OCI-LY7 (cell line): ENCODE measurements around the gene CLSTN3. TPM values are rescaled to one million over a fixed set of nuclear protein-coding genes. Genes with fewer than 3 reads are reported as not detected.

Experiments used
- BruUV-seq: library from RNA; stranded (reverse); fragments of 400-500 nt; replicated peaks from 2 replicates; lab custom pipeline; 2021; lab: Mats Ljungman, UMichigan
- CTCF ChIA-PET: fragments of 300-600 bp; sonication (Branson Sonifier 250); formaldehyde crosslinking; loops from one replicate; lab custom pipeline; 2022; ENCODE audit warnings: antibody characterized with exemption; ENCODE audit not compliant: unreplicated experiment; lab: Charles Lee
- POLR2A ChIA-PET: fragments of 300-600 bp; sonication (Branson Sonifier 250); formaldehyde crosslinking; loops from one replicate; lab custom pipeline; 2022; ENCODE audit warnings: antibody characterized with exemption; lab: Charles Lee
- DNase-seq: peaks from one replicate; pipeline ENCODE4 v3.0.0-alpha.2; 2015; ENCODE audit warnings: low spot score
- H2AFZ ChIP-seq: fragments of 200-600 bp; sonication (generic), shearing (Covaris generic); 2 replicates; pipeline ENCODE4 v1.6.1; 2014; ENCODE audit warnings: mild to moderate bottlenecking, antibody characterized with exemption, low read length, moderate library complexity
- H3K27ac ChIP-seq: fragments of 200-600 bp; sonication (generic); 2 replicates; pipeline ENCODE4 v1.5.1; 2014; ENCODE audit warnings: mixed run types, low read depth, mild to moderate bottlenecking, moderate library complexity, low read length, inconsistent platforms; ENCODE audit not compliant: poor library complexity, severe bottlenecking
- H3K36me3 ChIP-seq: fragments of 200-600 bp; sonication (generic); 2 replicates; pipeline ENCODE4 v1.6.1; 2014; ENCODE audit warnings: mild to moderate bottlenecking, antibody characterized with exemption, low read length, moderate library complexity, mixed read lengths; ENCODE audit not compliant: insufficient read depth
- H3K4me1 ChIP-seq: fragments of 200-600 bp; sonication (generic); 2 replicates; pipeline ENCODE4 v1.5.1; 2014; ENCODE audit warnings: mild to moderate bottlenecking, low read length; ENCODE audit not compliant: insufficient read depth, poor library complexity, severe bottlenecking
- H3K4me2 ChIP-seq: fragments of 200-600 bp; sonication (generic); 2 replicates; pipeline ENCODE4 v1.6.1; 2014; ENCODE audit warnings: mild to moderate bottlenecking, low read length
- H3K4me3 ChIP-seq: fragments of 200-600 bp; sonication (generic); 2 replicates; pipeline ENCODE4 v1.5.1; 2014; ENCODE audit warnings: mild to moderate bottlenecking, low read depth, low read length; ENCODE audit not compliant: poor library complexity, severe bottlenecking
- H3K79me2 ChIP-seq: fragments of 200-600 bp; sonication (generic); 2 replicates; pipeline ENCODE4 v1.6.1; 2016; ENCODE audit warnings: low read depth, mild to moderate bottlenecking, low read length, moderate library complexity, mixed read lengths; ENCODE audit not compliant: insufficient read depth
- H3K9me2 ChIP-seq: fragments of 200-600 bp; sonication (generic); 2 replicates; pipeline ENCODE4 v1.6.1; 2016; ENCODE audit warnings: mild to moderate bottlenecking, low read length, mixed read lengths; ENCODE audit not compliant: insufficient read depth
- H3K9me3 ChIP-seq: fragments of 200-600 bp; sonication (generic); 2 replicates; pipeline ENCODE4 v1.6.1; 2014; ENCODE audit warnings: mild to moderate bottlenecking, mixed run types, low read length, mixed read lengths
- H4K20me1 ChIP-seq: fragments of 200-600 bp; sonication (generic); 2 replicates; pipeline ENCODE4 v1.6.1; 2014; ENCODE audit warnings: mild to moderate bottlenecking, antibody characterized with exemption, low read length, moderate library complexity, mixed read lengths; ENCODE audit not compliant: insufficient read depth
- EZH2phosphoT487 ChIP-seq: fragments of 200-600 bp; sonication (generic); IDR thresholded peaks from 2 replicates; pipeline ENCODE4 v1.6.1; 2018; ENCODE audit warnings: low read depth, borderline replicate concordance, mild to moderate bottlenecking, mixed run types, antibody characterized with exemption, low read length, moderate library complexity, mixed read lengths
- intact Hi-C: fragments of 100-400 bp; cut with micrococcal nuclease; formaldehyde crosslinking; loops from one replicate; pipeline ENCODE4 v1.10.0; 2022; ENCODE audit not compliant: unreplicated experiment
- total RNA-seq, 2 experiments: library from RNA; depleted of rRNA in 1 of 2; stranded (reverse); fragments of >200 nt in 1 of 2; shearing (Covaris generic) in 1 of 2; gene quantifications; 2 replicates each; pipeline ENCODE4 v1.2.3, GENCODE V29; 2014 to 2022
- TF ChIP-seq, protein P1 (sequence below): fragments of 200-600 bp; sonication (generic); conservative IDR thresholded peaks from 2 replicates; pipeline ENCODE4 v1.5.1; 2014; ENCODE audit warnings: mild to moderate bottlenecking, antibody characterized with exemption, low read length, moderate library complexity, mixed read lengths

CLSTN3 gene
- total RNA-seq, 2 experiments from 2014 or later: 18.5 to 34.2 TPM

DNA sequence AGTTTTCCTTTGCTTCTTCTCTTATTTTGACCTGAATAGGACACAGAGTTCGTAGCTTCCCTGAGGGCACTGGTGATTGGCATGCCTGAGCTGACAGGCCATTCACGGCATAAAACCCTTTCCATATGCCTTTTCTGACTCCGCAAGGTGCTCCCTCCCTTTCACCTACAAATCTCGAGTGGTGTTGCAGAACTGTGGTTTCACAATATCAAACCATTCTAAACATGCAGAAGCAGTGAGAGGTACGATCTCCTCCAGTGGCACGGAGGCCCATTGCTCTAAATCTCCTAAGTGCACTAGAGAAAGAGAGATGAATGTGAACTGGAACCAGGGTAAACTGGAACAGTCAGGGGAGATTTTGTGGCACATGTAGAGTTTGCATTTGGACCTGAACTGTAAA, 23.9 kb downstream of the CLSTN3 start:
- Histone ChIP-seq H3K36me3 (no peaks in the 10 kb centered on the region), H4K20me1 (no peaks in the 10 kb centered on the region), H3K4me1 (no peaks in the 10 kb centered on the region), H3K4me3 (no peak overlapping the region), H3K9me3 (no peaks in the 10 kb centered on the region), H3K9me2 (no peaks in the 10 kb centered on the region), H3K79me2 (no peaks in the 10 kb centered on the region), H2AFZ (no peak overlapping the region), H3K27ac (no peak overlapping the region), H3K4me2 (no peak overlapping the region)
- ChIA-PET POLR2A (interaction anchor here (0.8 to 1.0 kb wide), 3 partner anchors 13 to 144 kb away, joined by 3 read pairs; no protein-coding TSS in a partner anchor), CTCF (no interaction called here)
- BruUV-seq: no TSS peak
- intact Hi-C loops: no loop called here
- TF ChIP-seq EZH2phosphoT487: no peak
- TF ChIP-seq, protein P1, sequence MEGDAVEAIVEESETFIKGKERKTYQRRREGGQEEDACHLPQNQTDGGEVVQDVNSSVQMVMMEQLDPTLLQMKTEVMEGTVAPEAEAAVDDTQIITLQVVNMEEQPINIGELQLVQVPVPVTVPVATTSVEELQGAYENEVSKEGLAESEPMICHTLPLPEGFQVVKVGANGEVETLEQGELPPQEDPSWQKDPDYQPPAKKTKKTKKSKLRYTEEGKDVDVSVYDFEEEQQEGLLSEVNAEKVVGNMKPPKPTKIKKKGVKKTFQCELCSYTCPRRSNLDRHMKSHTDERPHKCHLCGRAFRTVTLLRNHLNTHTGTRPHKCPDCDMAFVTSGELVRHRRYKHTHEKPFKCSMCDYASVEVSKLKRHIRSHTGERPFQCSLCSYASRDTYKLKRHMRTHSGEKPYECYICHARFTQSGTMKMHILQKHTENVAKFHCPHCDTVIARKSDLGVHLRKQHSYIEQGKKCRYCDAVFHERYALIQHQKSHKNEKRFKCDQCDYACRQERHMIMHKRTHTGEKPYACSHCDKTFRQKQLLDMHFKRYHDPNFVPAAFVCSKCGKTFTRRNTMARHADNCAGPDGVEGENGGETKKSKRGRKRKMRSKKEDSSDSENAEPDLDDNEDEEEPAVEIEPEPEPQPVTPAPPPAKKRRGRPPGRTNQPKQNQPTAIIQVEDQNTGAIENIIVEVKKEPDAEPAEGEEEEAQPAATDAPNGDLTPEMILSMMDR: no peak
- DNase-seq: no peak

DNA sequence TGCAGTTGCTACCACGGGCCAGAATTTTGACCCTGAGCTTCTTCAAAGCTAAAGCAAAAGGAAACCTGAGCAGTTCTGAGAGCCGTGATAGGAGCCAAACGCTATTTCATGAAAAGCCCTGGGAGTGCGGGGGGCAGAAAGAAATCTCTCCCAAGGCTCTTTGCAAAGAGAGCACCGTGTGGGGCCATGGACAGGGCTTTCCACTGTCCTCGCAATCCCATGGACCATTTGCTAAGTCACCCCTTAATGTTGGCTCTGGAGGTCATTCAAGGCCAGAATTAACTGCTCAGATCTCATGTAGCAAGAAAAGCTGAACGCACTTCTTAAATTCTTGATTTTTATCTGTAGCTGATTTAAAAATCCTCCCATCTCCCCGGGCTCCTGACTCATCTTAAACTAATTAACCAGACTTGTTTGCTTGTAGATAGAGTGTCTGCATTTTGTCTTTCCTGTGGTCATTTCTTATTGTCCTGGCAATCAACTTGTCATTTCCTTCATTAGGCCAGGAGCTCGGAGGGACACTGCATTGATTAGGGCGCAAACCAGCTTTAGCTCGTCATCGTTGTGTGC, 24.8 kb downstream of the CLSTN3 start:
- intact Hi-C loops: no loop called here
- H3K27ac ChIP-seq: no peak overlapping the region
- no peaks in the 10 kb centered on the region for H3K79me2 ChIP-seq
- ChIA-PET CTCF (no interaction called here), POLR2A (interaction anchor here (0.6 to 1.1 kb wide), 2 partner anchors 10 to 317 kb away, joined by 3 read pairs; no protein-coding TSS in a partner anchor)
- no peak for TF ChIP-seq EZH2phosphoT487
- TF ChIP-seq, protein P1: no peak
- BruUV-seq: no TSS peak
- H3K4me1 ChIP-seq: no peaks in the 10 kb centered on the region
- H4K20me1 ChIP-seq: no peaks in the 10 kb centered on the region
- H3K36me3 ChIP-seq: no peaks in the 10 kb centered on the region
- no peak for DNase-seq
- H3K4me3 ChIP-seq: no peak overlapping the region
- H3K4me2 ChIP-seq: no peak overlapping the region
- no peak overlapping the region for H2AFZ ChIP-seq
- H3K9me2 ChIP-seq: no peaks in the 10 kb centered on the region
- H3K9me3 ChIP-seq: no peaks in the 10 kb centered on the region

DNA sequence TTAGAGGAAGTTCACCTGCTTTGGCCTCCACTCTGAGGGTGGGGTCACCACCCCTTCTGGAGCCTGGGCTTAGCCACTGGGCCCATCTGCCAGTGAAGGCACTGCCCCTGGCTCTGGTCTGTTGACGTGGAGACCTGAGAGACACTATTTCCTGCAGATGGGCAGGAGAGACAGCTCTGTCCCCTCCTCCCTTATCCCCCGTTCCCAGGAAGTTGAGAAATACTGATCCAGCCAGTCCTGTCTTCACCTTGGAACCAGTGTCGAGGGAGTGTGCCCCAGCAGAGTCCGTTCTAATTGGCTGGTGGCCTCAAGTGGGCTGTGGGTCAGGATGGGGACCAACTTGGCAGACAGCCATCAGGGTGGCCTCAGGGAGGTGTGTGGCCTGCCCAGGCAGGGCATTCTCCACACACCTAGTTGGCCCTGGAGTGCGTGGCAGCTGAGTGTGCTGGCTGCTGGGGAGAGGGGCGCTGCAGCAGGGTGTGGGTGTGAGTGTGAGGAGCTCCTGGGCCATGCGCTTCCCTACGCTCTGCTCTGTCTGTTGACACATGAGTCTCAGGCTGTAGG, 25.4 kb downstream of the CLSTN3 start:
- intact Hi-C loops: no loop called here
- TF ChIP-seq, protein P1: no peak
- no peak for TF ChIP-seq EZH2phosphoT487
- ChIA-PET POLR2A (interaction anchor here (1.1 kb wide), 1 partner anchor 9 kb away, joined by 3 read pairs; no protein-coding TSS in a partner anchor), CTCF (interaction anchor here (1.0 kb wide), 1 partner anchor 9 kb away, joined by 4 read pairs; no protein-coding TSS in a partner anchor)
- no TSS peak for BruUV-seq
- Histone ChIP-seq H4K20me1 (no peaks in the 10 kb centered on the region), H3K9me2 (no peaks in the 10 kb centered on the region), H3K79me2 (no peaks in the 10 kb centered on the region), H3K27ac (no peak overlapping the region), H2AFZ (no peak overlapping the region), H3K9me3 (no peaks in the 10 kb centered on the region), H3K4me2 (no peak overlapping the region), H3K36me3 (no peaks in the 10 kb centered on the region), H3K4me1 (no peaks in the 10 kb centered on the region), H3K4me3 (no peak overlapping the region)
- no peak for DNase-seq
